Fibroblast of the aortic adventitia (primary cell): ENCODE results near the gene SH2D3A. TPM values are rescaled to one million over a fixed set of nuclear protein-coding genes. Genes with fewer than 3 reads are reported as not detected.

Source experiments
- DNase-seq: peaks from one replicate; pipeline ENCODE4 v3.0.0-alpha.2; 2010; ENCODE audit warnings: low read depth
- H3K4me3 ChIP-seq: 2 replicates; pipeline ENCODE4 v1.5.1; 2011; ENCODE audit warnings: low read depth, mild to moderate bottlenecking, control low read depth, low read length, moderate library complexity
- CTCF ChIP-seq: IDR thresholded peaks from 2 replicates; pipeline ENCODE4 v1.5.1; 2011; ENCODE audit warnings: mild to moderate bottlenecking, low read length, control low read depth, inconsistent platforms; ENCODE audit not compliant: insufficient read depth
- total RNA-seq: library from RNA; depleted of rRNA; stranded (reverse); fragments of >200 nt; gene quantifications from 2 replicates; pipeline ENCODE4 v1.2.3, GENCODE V29; 2012; ENCODE audit warnings: low replicate concordance

Gene SH2D3A
- total RNA-seq, 1 donor: not detected

GRCh38 chr19:6705931-6706632 is 61.2 kb downstream of the SH2D3A start:
- TF ChIP-seq CTCF: no peak
- no peak for DNase-seq

More at GRCh38 chr19:6705931-6706632, 61.2 kb downstream of the SH2D3A start:
- no peak overlapping the region for H3K4me3 ChIP-seq

Other genes with a start within 250 kb of the SH2D3A start
- gene TNFSF9, start 236.4 kb downstream of the SH2D3A start, total RNA-seq: 1.7 and 2.6 TPM in 2 replicates
- gene CD70, start 176.3 kb downstream of the SH2D3A start, total RNA-seq: 0.09 TPM in 1 of 2 replicates, not detected in the other
- 1.6 TPM in 1 of 2 replicates, not detected in the other for gene TNFSF14, start 97.3 kb downstream of the SH2D3A start, total RNA-seq
- gene C3, start 46.8 kb downstream of the SH2D3A start, total RNA-seq: 93.5 and 1,485 TPM in 2 replicates
- gene GPR108, start 29.9 kb downstream of the SH2D3A start, total RNA-seq: 32.5 and 33.4 TPM in 2 replicates
- gene TRIP10, start 27.8 kb downstream of the SH2D3A start, total RNA-seq: 33.3 and 44.9 TPM in 2 replicates
- not detected in 2 replicates for gene VAV1, start 5.3 kb upstream of the SH2D3A start, total RNA-seq
- not detected in 2 replicates for gene ADGRE1, start 120.1 kb upstream of the SH2D3A start, total RNA-seq